MCF 10A (cell line): Measurements from ENCODE around the gene PROM1. TPM values are rescaled to one million over a fixed set of nuclear protein-coding genes. Genes with fewer than 3 reads are reported as not detected.

Experiments used
- BruUV-seq: library from RNA; stranded (reverse); fragments of 400-500 nt; replicated peaks from 2 replicates; lab custom pipeline; 2021; lab: Mats Ljungman, UMichigan
- CTCF ChIA-PET: fragments of 300-600 bp; sonication (Branson Sonifier 250); formaldehyde crosslinking; extraction: SDS; loops from one replicate; lab custom pipeline; 2021; ENCODE audit warnings: antibody characterized with exemption, inconsistent platforms; lab: Yijun Ruan, JAX
- POLR2A ChIA-PET: fragments of 300-600, 350-650 bp; sonication (Branson Sonifier 250); formaldehyde crosslinking; extraction: SDS; loops from one replicate; lab custom pipeline; 2020; ENCODE audit warnings: antibody characterized with exemption, inconsistent platforms; lab: Yijun Ruan, JAX
- DNase-seq: peaks from one replicate; pipeline ENCODE4 v3.0.0-alpha.2; 2018; ENCODE audit not compliant: unreplicated experiment
- H3K27ac Mint-ChIP-seq: one replicate; pipeline ENCODE4 v1.8.0; 2022; ENCODE audit warnings: mild to moderate bottlenecking, low read depth, mixed read lengths; ENCODE audit not compliant: unreplicated experiment
- H3K27me3 Mint-ChIP-seq: one replicate; pipeline ENCODE4 v1.8.0; 2022; ENCODE audit warnings: mixed read lengths; ENCODE audit not compliant: insufficient read depth, unreplicated experiment
- H3K36me3 Mint-ChIP-seq: one replicate; pipeline ENCODE4 v1.8.0; 2022; ENCODE audit warnings: mild to moderate bottlenecking, moderate library complexity, mixed read lengths; ENCODE audit not compliant: insufficient read depth, unreplicated experiment
- H3K4me1 Mint-ChIP-seq: one replicate; pipeline ENCODE4 v1.8.0; 2022; ENCODE audit warnings: mixed read lengths; ENCODE audit not compliant: insufficient read depth, unreplicated experiment
- H3K4me3 Mint-ChIP-seq: one replicate; pipeline ENCODE4 v1.8.0; 2022; ENCODE audit warnings: mild to moderate bottlenecking, moderate library complexity, mixed read lengths; ENCODE audit not compliant: unreplicated experiment
- H3K9me3 Mint-ChIP-seq: one replicate; pipeline ENCODE4 v1.8.0; 2022; ENCODE audit warnings: mixed read lengths; ENCODE audit not compliant: unreplicated experiment
- intact Hi-C: fragments of 100-400 bp; cut with micrococcal nuclease; formaldehyde crosslinking; loops from 2 replicates; pipeline ENCODE4 v1.14.1; 2022
- total RNA-seq: library from RNA; stranded (reverse); gene quantifications from 2 replicates; pipeline ENCODE4 v1.2.3, GENCODE V29; 2022
- TF ChIP-seq, protein P1 (sequence below): fragments of 200-600 bp; IDR thresholded peaks from one replicate; pipeline ENCODE4 v1.8.0; 2022; ENCODE audit warnings: antibody characterized with exemption, mild to moderate bottlenecking; ENCODE audit not compliant: unreplicated experiment

The PROM1 gene
- total RNA-seq, 1 experiment from 2014 or later = not detected

DNA sequence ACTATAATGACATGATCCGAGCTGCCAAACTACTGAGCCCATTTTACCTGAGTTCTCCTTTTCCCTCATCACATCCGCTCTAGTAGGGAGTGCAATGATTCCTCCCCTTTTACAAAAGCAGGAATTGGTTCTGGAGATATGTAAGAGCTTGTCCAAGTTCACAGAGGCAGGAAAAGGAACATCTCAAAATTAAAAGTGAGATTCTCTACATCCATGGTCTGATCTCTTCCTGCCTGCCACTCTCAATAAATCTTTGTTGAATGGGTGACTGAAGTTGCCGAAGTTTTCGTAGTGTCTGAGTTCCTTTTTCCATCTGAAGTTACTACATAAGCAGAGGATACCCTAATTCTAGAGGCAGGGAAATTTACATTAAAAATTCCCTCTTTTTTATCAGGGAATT, 145.2 kb downstream of the PROM1 start, which contains the start of gene FGFBP1:
Gene FGFBP1 (minus strand): TSS at position 101 of the 400 bp plus-strand sequence. CDS start 2,108 bp downstream, outside the sequence.
- Mint-ChIP-seq H3K9me3 (no peaks in the 10 kb centered on the region), H3K36me3 (peaks cover 13% of the 10 kb centered on the region), H3K4me3 (peak within 1 kb of the TSS; percentile 58), H3K27ac (no peak within 1 kb of the TSS), H3K4me1 (peaks cover 30% of the 10 kb centered on the region), H3K27me3 (no peaks in the 10 kb centered on the region)
- no peak for DNase-seq
- intact Hi-C loops = loop anchor here (5.0 kb wide), 1 partner anchor 56 kb away; no protein-coding TSS in a partner anchor
- BruUV-seq = no TSS peak
- ChIA-PET CTCF (interaction anchor here (0.6 to 6.8 kb wide), 8 partner anchors 11 to 133 kb away, joined by 3 to 55 read pairs (median 4); no protein-coding TSS in a partner anchor), POLR2A (interaction anchor here (0.8 to 6.0 kb wide), 10 partner anchors 9 to 56 kb away, joined by 3 to 28 read pairs (median 4); no protein-coding TSS in a partner anchor)
- TF ChIP-seq, protein P1, sequence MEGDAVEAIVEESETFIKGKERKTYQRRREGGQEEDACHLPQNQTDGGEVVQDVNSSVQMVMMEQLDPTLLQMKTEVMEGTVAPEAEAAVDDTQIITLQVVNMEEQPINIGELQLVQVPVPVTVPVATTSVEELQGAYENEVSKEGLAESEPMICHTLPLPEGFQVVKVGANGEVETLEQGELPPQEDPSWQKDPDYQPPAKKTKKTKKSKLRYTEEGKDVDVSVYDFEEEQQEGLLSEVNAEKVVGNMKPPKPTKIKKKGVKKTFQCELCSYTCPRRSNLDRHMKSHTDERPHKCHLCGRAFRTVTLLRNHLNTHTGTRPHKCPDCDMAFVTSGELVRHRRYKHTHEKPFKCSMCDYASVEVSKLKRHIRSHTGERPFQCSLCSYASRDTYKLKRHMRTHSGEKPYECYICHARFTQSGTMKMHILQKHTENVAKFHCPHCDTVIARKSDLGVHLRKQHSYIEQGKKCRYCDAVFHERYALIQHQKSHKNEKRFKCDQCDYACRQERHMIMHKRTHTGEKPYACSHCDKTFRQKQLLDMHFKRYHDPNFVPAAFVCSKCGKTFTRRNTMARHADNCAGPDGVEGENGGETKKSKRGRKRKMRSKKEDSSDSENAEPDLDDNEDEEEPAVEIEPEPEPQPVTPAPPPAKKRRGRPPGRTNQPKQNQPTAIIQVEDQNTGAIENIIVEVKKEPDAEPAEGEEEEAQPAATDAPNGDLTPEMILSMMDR = no peak

DNA sequence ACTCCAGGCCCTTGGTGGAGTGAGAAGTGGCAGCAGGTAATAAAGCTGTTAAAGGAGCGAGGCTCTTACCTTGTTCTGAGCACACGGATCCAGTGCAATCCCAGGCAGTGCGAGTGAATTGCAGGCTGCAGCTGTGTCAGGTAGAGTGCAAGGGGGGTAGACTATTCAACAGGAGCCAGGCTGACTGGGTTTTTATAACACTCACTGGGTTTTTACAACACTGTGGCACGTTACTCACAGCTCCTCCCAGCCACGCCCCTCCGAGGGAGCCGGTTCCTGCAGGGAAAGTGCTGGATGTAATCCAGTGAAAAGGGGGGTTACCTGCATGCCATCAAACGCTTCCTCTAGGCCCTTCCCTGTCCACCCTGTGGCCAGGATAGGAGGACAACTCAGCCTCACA, 145.6 kb downstream of the PROM1 start:
- Mint-ChIP-seq H3K27ac (no peak overlapping the region), H3K27me3 (no peaks in the 10 kb centered on the region), H3K9me3 (no peaks in the 10 kb centered on the region), H3K4me3 (peak overlapping the region; percentile 58), H3K36me3 (peaks cover 13% of the 10 kb centered on the region), H3K4me1 (peaks cover 30% of the 10 kb centered on the region)
- ChIA-PET CTCF (interaction anchor here (0.6 to 6.8 kb wide), 8 partner anchors 12 to 132 kb away, joined by 3 to 55 read pairs (median 6); no protein-coding TSS in a partner anchor), POLR2A (interaction anchor here (0.7 to 6.0 kb wide), 12 partner anchors 9 to 417 kb away, joined by 3 to 28 read pairs (median 4); no protein-coding TSS in a partner anchor)
- no TSS peak for BruUV-seq
- intact Hi-C loops = loop anchor here (5.0 kb wide), 1 partner anchor 56 kb away; no protein-coding TSS in a partner anchor
- TF ChIP-seq, protein P1 = no peak
- peak; percentile 80 for DNase-seq

DNA sequence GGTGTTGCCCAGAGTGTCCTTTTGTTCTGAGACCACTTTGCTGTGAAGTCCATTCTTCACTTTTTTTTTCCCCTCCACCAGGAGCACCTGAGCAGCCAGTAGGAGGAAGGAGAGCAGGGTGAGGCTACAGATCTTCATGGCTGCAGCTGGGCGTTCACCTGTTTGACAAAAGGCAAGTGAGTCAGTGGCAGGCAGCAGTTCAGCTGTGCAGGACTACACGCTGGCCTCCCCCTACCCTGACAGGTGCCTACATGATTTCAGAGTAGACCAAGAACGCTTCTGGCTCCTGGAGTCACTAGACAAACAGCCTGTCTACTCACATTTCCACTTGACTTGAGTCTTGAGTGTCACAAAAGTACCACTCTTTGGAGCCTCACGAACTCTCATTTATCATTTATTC, 147.3 kb downstream of the PROM1 start:
- H3K27ac Mint-ChIP-seq = no peak overlapping the region
- BruUV-seq = no TSS peak
- peaks cover 13% of the 10 kb centered on the region for H3K36me3 Mint-ChIP-seq
- POLR2A ChIA-PET = interaction anchor here (1.3 to 6.0 kb wide), 5 partner anchors 14 to 31 kb away, joined by 3 to 28 read pairs (median 6); no protein-coding TSS in a partner anchor
- no peaks in the 10 kb centered on the region for H3K9me3 Mint-ChIP-seq
- H3K27me3 Mint-ChIP-seq = no peaks in the 10 kb centered on the region
- TF ChIP-seq, protein P1 = no peak
- intact Hi-C loops = loop anchor here (5.0 kb wide), 1 partner anchor 54 kb away; no protein-coding TSS in a partner anchor
- DNase-seq = peak; percentile 56
- CTCF ChIA-PET = interaction anchor here (0.5 to 6.8 kb wide), 7 partner anchors 9 to 329 kb away, joined by 3 to 55 read pairs (median 4); no protein-coding TSS in a partner anchor
- H3K4me1 Mint-ChIP-seq = peaks cover 30% of the 10 kb centered on the region
- peak overlapping the region; percentile 58 for H3K4me3 Mint-ChIP-seq
